Measurements from ENCODE around the gene SYTL2. TPM values are rescaled to one million over a fixed set of nuclear protein-coding genes. Genes with fewer than 3 reads are reported as not detected.

SYTL2 gene
- total RNA-seq, 1 donor = 19.9 TPM

- no peaks in the 10 kb centered on the region for H3K27me3 ChIP-seq (ENCODE audit: insufficient read depth, low read length)
- no peaks in the 10 kb centered on the region for H3K4me1 ChIP-seq (ENCODE audit: insufficient read depth, low read length)
- no peaks in the 10 kb centered on the region for H3K79me2 ChIP-seq (ENCODE audit: insufficient read depth, low read length)
- no peaks in the 10 kb centered on the region for H4K20me1 ChIP-seq (ENCODE audit: insufficient read depth, low read length)
- peak; percentile 32 for DNase-seq (ENCODE audit: insufficient read length, low spot score, missing footprints)
- H3K27ac ChIP-seq (ENCODE audit: low read depth, low read length) = no peak overlapping the region
- H3K36me3 ChIP-seq (ENCODE audit: insufficient read depth, low read length) = no peaks in the 10 kb centered on the region
- no peak for TF ChIP-seq CTCF (IDR thresholded peaks at IDR 0.05; ENCODE audit: extremely low read depth, low read depth, low read length)
- no peaks in the 10 kb centered on the region for H3K9me3 ChIP-seq (ENCODE audit: low read depth, low read length)
- no peak overlapping the region for H2AFZ ChIP-seq (ENCODE audit: low read length)
- no peak overlapping the region for H3K4me3 ChIP-seq (ENCODE audit: insufficient read depth, low read length)
- no peak overlapping the region for H3K4me2 ChIP-seq (ENCODE audit: insufficient read depth, low read length)
Measured at GRCh38 chr11:85772695-85773094, 38.2 kb downstream of the SYTL2 start.

DNA sequence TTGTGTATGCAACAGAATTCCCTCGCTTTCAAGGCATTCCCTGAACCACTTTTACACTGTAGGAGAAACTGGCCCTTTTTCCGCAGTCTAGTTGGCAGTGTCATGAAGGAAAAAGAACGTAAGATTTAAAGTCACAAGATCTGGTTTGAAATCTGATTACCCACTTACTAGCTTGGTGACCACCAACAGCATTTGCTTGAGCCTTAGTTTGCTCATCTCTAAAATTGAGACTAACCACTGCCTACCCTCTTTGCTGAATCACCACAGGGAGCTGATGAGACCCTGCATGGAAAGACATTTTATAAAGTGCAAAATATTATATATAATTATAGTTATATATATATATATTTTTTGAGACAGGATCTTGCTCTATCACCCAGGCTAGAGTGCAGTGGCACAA is 39.4 kb downstream of the SYTL2 start:
- no peak overlapping the region for H3K27ac ChIP-seq (ENCODE audit: low read depth, low read length)
- H3K4me2 ChIP-seq (ENCODE audit: insufficient read depth, low read length) = no peak overlapping the region
- H3K4me3 ChIP-seq (ENCODE audit: insufficient read depth, low read length) = no peak overlapping the region
- no peak for DNase-seq (ENCODE audit: insufficient read length, low spot score, missing footprints)
- no peaks in the 10 kb centered on the region for H4K20me1 ChIP-seq (ENCODE audit: insufficient read depth, low read length)
- no peak overlapping the region for H2AFZ ChIP-seq (ENCODE audit: low read length)
- TF ChIP-seq CTCF (IDR thresholded peaks at IDR 0.05; ENCODE audit: extremely low read depth, low read depth, low read length) = no peak
- no peaks in the 10 kb centered on the region for H3K79me2 ChIP-seq (ENCODE audit: insufficient read depth, low read length)
- no peaks in the 10 kb centered on the region for H3K4me1 ChIP-seq (ENCODE audit: insufficient read depth, low read length)
- H3K9me3 ChIP-seq (ENCODE audit: low read depth, low read length) = no peaks in the 10 kb centered on the region
- H3K36me3 ChIP-seq (ENCODE audit: insufficient read depth, low read length) = no peaks in the 10 kb centered on the region
- H3K27me3 ChIP-seq (ENCODE audit: insufficient read depth, low read length) = no peaks in the 10 kb centered on the region

DNA sequence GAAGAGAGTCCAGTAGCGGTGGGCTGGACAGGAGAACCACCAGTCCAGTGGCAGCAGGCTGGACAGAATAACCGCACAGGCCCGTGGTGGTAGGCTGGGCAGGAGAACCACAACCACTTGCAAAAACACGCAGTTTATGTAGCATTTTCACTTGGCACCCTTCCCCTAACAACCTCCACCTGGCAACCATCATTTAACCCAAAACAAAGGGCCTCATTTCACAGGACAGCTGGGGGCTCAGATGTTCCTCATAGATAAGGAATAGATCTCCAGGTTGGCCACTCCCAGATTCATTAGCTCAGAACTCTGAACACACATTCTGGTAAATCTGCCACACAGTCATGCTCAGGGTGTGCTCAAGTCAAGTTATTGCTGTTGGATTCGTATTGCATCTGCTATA is 41.2 kb downstream of the SYTL2 start:
- no peaks in the 10 kb centered on the region for H4K20me1 ChIP-seq (ENCODE audit: insufficient read depth, low read length)
- no peak for TF ChIP-seq CTCF (IDR thresholded peaks at IDR 0.05; ENCODE audit: extremely low read depth, low read depth, low read length)
- no peak overlapping the region for H2AFZ ChIP-seq (ENCODE audit: low read length)
- no peak overlapping the region for H3K27ac ChIP-seq (ENCODE audit: low read depth, low read length)
- H3K36me3 ChIP-seq (ENCODE audit: insufficient read depth, low read length) = no peaks in the 10 kb centered on the region
- H3K9me3 ChIP-seq (ENCODE audit: low read depth, low read length) = no peaks in the 10 kb centered on the region
- H3K27me3 ChIP-seq (ENCODE audit: insufficient read depth, low read length) = no peaks in the 10 kb centered on the region
- no peaks in the 10 kb centered on the region for H3K79me2 ChIP-seq (ENCODE audit: insufficient read depth, low read length)
- H3K4me2 ChIP-seq (ENCODE audit: insufficient read depth, low read length) = no peak overlapping the region
- H3K4me3 ChIP-seq (ENCODE audit: insufficient read depth, low read length) = no peak overlapping the region
- no peaks in the 10 kb centered on the region for H3K4me1 ChIP-seq (ENCODE audit: insufficient read depth, low read length)
- DNase-seq (ENCODE audit: insufficient read length, low spot score, missing footprints) = no peak

DNA sequence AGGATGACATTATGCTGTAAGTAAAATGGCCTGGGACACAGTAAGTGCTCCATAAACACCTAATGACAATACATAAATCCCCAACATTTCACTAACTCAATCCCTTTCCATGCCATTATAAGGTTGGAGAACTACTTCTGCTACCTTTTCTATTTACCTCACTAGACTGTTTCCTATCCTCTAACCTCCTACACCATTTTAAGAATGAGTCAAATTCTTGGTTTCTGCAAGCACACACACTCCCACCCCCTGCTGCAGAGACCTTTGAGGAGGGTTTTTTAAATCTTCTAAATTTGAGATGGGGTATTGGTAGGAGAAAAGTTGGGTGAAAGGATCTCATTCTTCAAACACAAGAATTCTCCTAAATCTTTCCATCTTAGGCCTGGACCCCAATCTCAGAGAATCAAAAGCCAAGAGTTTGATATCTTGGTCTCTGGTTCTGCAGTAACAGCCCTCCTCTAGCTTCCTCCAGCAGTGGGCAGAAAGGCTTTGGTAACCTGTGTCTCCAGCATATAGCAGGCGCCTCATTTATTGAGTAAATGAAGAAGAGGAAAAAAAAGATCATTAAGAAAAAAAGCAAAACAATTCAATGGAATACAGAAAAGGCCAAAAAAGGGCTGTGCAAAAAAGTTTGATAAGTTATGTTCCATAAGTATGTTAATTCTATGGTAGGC is 42.3 kb downstream of the SYTL2 start:
- no peaks in the 10 kb centered on the region for H3K36me3 ChIP-seq (ENCODE audit: insufficient read depth, low read length)
- no peak overlapping the region for H2AFZ ChIP-seq (ENCODE audit: low read length)
- H3K27me3 ChIP-seq (ENCODE audit: insufficient read depth, low read length) = no peaks in the 10 kb centered on the region
- no peaks in the 10 kb centered on the region for H3K4me1 ChIP-seq (ENCODE audit: insufficient read depth, low read length)
- no peak overlapping the region for H3K4me3 ChIP-seq (ENCODE audit: insufficient read depth, low read length)
- TF ChIP-seq CTCF (IDR thresholded peaks at IDR 0.05; ENCODE audit: extremely low read depth, low read depth, low read length) = no peak
- H3K9me3 ChIP-seq (ENCODE audit: low read depth, low read length) = no peaks in the 10 kb centered on the region
- no peak overlapping the region for H3K4me2 ChIP-seq (ENCODE audit: insufficient read depth, low read length)
- no peak overlapping the region for H3K27ac ChIP-seq (ENCODE audit: low read depth, low read length)
- no peak for DNase-seq (ENCODE audit: insufficient read length, low spot score, missing footprints)
- H4K20me1 ChIP-seq (ENCODE audit: insufficient read depth, low read length) = no peaks in the 10 kb centered on the region
- H3K79me2 ChIP-seq (ENCODE audit: insufficient read depth, low read length) = no peaks in the 10 kb centered on the region
